RPMI7951 (cell line): ENCODE measurements around the gene NEK11. TPM values are rescaled to one million over a fixed set of nuclear protein-coding genes. Genes with fewer than 3 reads are reported as not detected.
A peak's percentile ranks its signal among the peaks of the same experiment; 100 is the strongest.
"Not testable (repeated sequence)": the region's sequence is repeated elsewhere in the genome, so short reads cannot be mapped to it uniquely, and the experiment has no call there.

ENCODE experiments used
- DNase-seq: peaks from one replicate; pipeline ENCODE4 v3.0.0-alpha.2; 2012; ENCODE audit warnings: low read depth
- total RNA-seq: library from RNA; depleted of rRNA; stranded (reverse); fragments of >200 nt; shearing (Covaris generic); gene quantifications from 2 replicates; pipeline ENCODE4 v1.2.3, GENCODE V29; 2014

Gene NEK11
- total RNA-seq, 1 experiment from 2014 or later = 4.0 TPM

GRCh38 chr3:131356006-131356595 is 329.4 kb downstream of the NEK11 start:
- DNase-seq = peak; percentile 85

DNA sequence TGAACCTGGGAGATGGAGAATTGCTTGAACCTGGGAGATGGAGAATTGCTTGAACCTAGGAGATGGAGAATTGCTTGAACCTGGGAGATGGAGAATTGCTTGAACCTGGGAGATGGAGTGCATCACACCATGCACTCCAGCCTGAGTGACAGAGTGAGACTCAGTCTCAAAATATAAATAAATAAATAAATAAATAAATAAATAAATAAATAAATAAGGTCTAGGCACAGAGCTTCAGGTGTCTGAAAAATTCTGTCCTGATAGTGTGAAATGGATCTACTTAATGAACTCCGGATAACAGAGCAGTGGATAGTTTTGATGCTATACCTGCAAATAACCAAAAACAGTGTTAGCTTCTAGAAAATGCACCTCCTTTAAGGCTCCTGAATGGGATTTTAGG is 330.6 kb downstream of the NEK11 start:
- no peak for DNase-seq

DNA sequence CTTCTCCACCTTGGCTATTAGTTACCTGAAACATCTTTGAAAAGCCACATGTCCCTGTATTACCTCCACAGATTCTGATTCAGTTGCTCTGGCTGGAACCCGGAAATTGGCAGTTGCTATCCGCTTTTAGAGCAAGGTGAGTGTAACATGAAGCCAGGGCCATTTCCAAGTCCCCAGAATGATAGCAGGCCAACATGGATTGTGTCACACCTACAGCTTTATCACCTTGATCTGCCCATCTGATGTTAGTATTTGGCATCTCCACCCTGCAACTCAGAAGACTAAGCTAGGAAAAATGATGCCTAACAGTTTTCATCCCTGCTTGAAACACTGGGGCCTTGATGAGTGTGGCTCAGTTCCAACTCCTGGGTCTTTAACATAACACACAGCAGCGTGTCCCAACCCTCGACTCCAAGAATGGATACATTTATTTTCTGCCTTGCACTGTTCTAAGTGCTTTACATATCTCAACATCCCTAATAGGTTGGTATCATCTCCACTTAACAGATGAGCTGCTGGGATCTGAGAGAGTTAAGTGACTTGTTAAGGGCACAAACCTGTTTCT is 333.6 kb downstream of the NEK11 start:
- DNase-seq = no peak

GRCh38 chr3:131361066-131361463 is 334.4 kb downstream of the NEK11 start:
- not testable (repeated sequence) for DNase-seq

DNA sequence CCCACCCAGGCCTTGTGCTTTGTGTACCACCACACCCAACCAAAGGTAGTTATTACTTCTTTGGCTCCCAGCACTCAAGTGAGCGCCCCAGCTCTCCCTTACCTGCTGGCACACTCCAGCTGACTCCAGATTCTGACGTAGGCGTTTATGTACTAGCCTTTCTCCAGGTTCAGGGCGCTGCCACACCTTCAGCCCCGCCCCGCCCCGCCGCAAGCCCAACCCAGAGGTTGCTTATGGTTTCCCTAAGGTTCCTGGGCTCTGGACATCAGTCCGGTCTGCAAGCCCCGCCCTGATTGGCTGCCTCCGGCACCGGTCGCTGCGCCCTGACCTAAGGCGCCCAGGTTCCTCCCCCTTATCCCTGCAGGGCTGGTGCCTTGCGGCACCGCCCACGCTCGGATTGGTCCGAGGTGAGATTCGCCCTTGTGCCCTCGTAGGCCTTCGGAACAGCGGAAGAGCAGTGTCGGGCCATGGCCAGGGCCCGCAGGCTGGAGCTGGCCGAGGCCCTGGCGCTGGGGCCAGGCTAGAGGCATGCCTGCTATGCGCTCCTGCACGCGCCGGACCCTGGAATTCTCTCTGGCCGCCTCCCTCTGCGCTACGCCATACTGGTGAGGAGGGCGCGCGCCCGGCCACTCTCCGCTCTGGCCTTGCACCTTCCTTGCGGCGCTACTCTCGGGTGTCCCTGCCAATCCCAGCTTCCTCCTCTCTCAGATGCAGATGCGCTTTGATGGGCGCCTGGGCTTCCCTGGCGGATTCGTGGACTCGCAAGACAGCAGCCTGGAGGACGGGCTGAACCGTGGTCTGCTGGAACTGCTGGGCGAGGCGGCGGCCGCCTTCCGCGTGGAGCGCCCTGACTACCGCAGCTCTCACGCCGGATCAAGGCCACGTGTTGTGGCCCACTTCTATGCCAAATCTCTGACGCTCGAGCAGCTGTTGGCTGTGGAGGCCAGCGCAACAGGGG is 335.1 kb downstream of the NEK11 start:
- DNase-seq = peak; percentile 25

DNA sequence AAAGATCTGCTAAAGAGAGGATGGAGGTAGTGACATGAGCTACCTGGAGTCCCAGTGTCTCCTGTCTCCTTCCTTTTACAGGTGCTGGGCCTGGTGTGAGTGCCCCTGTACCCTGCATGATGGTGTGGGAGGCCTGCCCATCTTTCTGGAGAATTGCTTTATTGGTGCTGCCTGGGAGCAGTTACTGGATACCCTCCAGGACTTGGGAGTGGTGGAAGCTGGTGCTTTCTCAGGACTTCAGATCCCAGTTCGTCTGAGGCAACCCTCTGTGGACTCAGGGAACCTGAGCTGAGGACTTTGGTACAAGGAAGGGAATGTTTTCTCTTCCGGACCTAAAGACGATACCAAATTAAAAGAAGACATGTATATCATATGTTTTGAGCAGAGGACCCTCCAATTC is 336.6 kb downstream of the NEK11 start:
- no peak for DNase-seq

DNA sequence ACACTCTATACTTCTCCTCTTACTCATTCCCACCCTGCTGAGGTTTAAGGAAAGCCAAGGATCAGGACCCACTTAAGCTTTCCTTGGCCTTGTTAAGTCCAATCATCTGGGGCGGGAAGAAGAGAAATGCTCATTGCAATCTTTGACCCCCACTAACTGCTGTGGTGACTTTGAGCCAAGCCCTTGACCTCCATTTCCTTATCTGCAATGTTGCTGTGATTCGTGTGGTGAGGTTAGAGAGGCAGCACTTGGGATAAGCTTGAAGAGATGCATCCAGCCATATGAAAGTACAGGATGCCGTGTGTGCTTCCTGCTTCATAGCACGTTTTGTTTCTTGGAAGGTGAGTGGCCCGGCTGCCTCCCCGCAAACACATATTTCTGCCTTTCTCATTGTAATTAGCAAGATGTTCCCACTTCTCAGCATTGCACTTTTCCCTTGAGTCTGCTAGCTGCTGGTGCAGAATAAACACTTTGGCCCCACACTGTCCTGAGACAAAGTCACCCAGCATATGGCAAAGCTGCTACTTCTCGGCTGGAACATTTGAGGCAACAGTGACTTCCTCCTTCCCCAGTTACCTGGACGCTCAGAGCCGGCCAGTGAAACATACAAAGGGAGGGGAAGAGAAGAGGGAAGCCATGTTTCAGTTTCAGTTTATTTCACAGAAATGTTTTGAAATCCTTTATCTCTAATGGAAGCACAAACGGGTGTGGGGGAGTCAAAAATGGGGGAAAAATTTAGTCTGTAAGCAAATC is 344.4 kb downstream of the NEK11 start:
- DNase-seq = no peak

GRCh38 chr3:131371688-131372066 is 345.0 kb downstream of the NEK11 start:
- DNase-seq = no peak

DNA sequence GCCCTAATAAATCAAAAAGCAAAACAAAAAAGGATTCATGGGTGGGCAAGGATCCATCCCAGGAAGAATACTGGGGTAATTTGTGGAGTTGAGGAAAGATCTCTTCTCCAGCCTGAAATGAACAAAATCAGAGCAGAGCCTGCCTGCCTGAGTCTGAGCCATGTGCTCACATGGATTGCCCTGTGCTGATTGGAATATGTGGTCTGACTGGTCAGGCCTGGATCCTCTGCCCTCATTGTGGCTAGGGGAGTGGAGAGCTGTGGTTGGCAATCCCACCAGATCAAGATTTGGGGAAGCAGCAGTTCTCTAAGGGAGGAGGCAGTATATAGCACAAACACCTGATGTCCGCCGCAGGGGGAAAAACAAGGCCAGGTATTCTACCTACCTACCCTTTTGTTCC is 348.1 kb downstream of the NEK11 start:
- DNase-seq = no peak

DNA sequence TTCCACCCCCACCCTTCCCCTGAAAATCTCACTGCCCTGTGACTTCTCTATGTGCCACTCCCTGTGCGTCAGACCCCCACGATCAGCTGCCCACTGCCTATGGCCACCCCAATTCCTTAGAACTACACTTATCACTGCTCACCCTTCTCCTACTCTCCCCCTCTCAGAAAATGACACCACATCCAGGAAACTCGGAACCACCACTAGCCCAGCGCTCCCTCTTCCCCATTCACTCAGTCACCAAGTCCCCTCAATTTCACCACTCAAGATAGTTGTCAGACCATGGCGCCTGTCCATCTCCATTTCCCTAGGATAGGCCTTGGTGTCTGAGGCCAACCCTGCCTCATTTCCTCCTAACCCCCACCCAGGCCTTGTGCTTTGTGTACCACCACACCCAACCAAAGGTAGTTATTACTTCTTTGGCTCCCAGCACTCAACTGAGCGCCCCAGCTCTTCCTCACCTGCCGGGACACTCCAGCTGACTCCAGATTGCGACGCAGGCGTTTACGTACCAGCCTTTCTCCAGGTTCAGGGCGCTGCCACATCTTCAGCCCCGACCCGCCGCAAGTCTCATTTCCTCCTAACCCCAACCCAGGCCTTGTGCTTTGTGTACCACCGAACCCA is 354.3 kb downstream of the NEK11 start:
- DNase-seq = peak; percentile 15

- DNase-seq = peak; percentile 99
These were observed 355.0 kb downstream of the NEK11 start, which contains the start of gene NUDT16 for GRCh38 chr3:131381445-131382291. NUDT16 (plus strand) TSS chr3:131381774; CDS start chr3:131381805, 31 bp downstream.

DNA sequence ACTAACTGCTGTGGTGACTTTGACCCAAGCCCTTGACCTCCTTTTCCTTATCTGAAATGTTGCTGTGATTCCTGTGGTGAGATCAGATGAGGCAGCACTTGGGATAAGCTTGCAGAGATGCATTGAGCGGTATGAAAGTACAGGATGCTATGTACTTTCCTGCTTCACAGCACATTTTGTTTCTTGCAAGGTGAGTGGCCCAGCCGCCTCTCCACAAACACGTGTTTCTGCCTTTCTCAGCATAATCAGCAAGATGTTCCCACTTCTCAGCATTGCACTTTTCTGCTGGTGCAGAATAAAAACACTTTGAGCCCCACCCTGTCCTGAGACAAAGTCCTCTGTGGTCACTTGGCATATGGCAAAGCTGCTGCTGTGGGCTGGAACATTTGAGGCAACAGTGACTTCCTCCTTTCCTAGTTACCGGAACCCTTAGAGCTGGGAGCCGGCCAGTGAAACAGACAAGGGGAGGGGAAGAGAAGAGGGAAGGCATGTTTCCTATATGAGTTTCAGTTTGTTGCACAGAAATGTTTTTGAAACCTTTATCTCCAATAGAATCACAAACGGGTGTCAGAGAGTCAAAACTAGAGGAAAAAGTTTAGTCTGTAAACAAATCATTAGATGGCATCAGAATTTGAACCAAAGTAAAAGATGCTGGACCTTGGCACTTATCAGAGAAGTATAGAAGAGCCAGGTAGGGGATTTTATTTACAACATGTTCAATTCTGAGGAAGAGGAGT is 359.9 kb downstream of the NEK11 start:
- DNase-seq = no peak

DNA sequence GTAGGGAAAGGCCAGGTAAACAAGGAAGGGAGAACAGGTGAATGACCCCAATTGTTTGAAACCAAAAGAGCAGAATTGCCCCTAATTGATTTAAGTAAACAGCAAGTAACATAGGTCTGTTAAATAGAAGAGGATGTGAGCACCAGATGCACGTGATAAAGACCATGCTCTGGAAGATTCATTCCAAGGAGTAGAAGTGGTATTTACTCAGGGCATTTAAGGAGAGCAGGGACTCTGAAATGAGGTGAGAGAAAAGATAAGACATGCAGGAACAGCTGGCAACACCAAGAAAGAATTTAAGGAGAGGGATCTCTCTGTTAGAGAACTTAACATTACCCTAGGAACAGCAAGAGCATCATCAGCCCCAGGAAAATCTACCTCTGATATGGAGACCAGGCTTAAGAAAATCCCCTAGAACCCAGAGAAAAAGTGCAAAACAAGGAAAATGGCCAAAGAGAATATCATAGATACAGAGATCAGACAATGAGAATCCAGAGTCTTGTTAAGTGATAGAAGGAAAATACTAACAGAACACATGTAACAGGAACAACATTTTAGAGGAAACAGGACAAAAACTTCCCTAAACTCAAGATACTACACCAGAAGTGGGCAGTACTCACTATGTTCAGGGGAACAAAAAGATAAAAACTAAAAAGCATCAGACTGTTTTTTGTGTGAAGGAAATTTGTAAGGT is 361.3 kb downstream of the NEK11 start:
- DNase-seq = no peak

GRCh38 chr3:131388490-131388799 is 361.8 kb downstream of the NEK11 start:
- DNase-seq = no peak

GRCh38 chr3:131390331-131390730 is 363.7 kb downstream of the NEK11 start:
- DNase-seq = no peak

- DNase-seq = no peak
These were observed 366.4 kb downstream of the NEK11 start for GRCh38 chr3:131393051-131393450.

- DNase-seq = no peak
These were observed 367.2 kb downstream of the NEK11 start for GRCh38 chr3:131393868-131394267.

DNA sequence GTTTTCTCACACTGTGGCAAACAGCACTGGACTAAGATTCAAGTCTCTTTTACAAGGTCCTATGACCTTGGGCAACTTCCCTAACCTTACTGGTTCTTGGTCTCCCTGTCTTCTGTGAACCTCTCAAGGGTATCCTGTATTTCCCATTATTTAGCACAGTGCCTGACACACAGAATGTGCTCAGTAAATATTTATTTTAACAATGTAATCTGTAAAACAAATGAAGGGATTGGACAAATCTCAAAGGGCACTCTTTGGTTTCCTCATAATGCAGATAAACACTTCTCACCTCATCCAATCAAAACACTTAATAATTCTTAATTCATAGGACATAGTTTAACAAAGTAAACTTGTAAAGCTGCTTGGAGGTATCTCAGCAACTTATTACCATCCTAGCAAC is 367.7 kb downstream of the NEK11 start:
- no peak for DNase-seq

GRCh38 chr3:131396170-131396569 is 369.5 kb downstream of the NEK11 start:
- DNase-seq = no peak
